ENCODE results near the gene CACNA1I.
A peak's percentile ranks its signal among the peaks of the same experiment; 100 is the strongest.

Gene CACNA1I

GRCh38 chr22:39598017-39598965 is 27.7 kb downstream of the CACNA1I start:
- DNase-seq, result peak; percentile 74

GRCh38 chr22:39600491-39601179 is 30.1 kb downstream of the CACNA1I start:
- DNase-seq, result no peak

- DNase-seq, result no peak
These were observed 30.6 kb downstream of the CACNA1I start for GRCh38 chr22:39601180-39601535.

GRCh38 chr22:39603345-39603744 is 32.8 kb downstream of the CACNA1I start:
- no peak for DNase-seq

GRCh38 chr22:39610246-39610645 is 39.7 kb downstream of the CACNA1I start:
- no peak for DNase-seq

GRCh38 chr22:39610766-39611165 is 40.2 kb downstream of the CACNA1I start:
- no peak for DNase-seq

GRCh38 chr22:39611360-39611759 is 40.8 kb downstream of the CACNA1I start:
- DNase-seq, result no peak

GRCh38 chr22:39612811-39613548 is 42.4 kb downstream of the CACNA1I start:
- DNase-seq, result peak; percentile 48

- DNase-seq, result no peak
These were observed 43.0 kb downstream of the CACNA1I start for GRCh38 chr22:39613549-39613921.

- no peak for DNase-seq
These were observed 43.9 kb downstream of the CACNA1I start for GRCh38 chr22:39614442-39614841.

- DNase-seq, result no peak
These were observed 45.5 kb downstream of the CACNA1I start for GRCh38 chr22:39616051-39616450.

GRCh38 chr22:39616781-39617180 is 46.2 kb downstream of the CACNA1I start:
- DNase-seq, result no peak

GRCh38 chr22:39617342-39617741 is 46.8 kb downstream of the CACNA1I start:
- no peak for DNase-seq

- no peak for DNase-seq
These were observed 47.6 kb downstream of the CACNA1I start for GRCh38 chr22:39617970-39618757.

- DNase-seq, result no peak
These were observed 48.5 kb downstream of the CACNA1I start for GRCh38 chr22:39618996-39619530.

- DNase-seq, result no peak
These were observed 50.6 kb downstream of the CACNA1I start for GRCh38 chr22:39620924-39621690.

GRCh38 chr22:39621826-39622225 is 51.3 kb downstream of the CACNA1I start:
- DNase-seq, result no peak

GRCh38 chr22:39622881-39623367 is 52.4 kb downstream of the CACNA1I start:
- peak; percentile 72 for DNase-seq

GRCh38 chr22:39623603-39624500 is 53.3 kb downstream of the CACNA1I start:
- DNase-seq, result no peak

- no peak for DNase-seq
These were observed 53.9 kb downstream of the CACNA1I start for GRCh38 chr22:39624501-39624821.
